Activated CD4-positive, alpha-beta T cell treated with anti-CD3 and anti-CD28 coated beads, Interleukin-10, Interleukin-2, amounts not matched to agents 100 ng/mL and 50 ng/mL, durations not matched to agents 16 hours and 8 hours (primary cell): ENCODE data around the gene TMUB1.

Experiments
- DNase-seq: peaks from one replicate; pipeline ENCODE4 v3.0.0-alpha.2; 2020

TMUB1 gene

DNA sequence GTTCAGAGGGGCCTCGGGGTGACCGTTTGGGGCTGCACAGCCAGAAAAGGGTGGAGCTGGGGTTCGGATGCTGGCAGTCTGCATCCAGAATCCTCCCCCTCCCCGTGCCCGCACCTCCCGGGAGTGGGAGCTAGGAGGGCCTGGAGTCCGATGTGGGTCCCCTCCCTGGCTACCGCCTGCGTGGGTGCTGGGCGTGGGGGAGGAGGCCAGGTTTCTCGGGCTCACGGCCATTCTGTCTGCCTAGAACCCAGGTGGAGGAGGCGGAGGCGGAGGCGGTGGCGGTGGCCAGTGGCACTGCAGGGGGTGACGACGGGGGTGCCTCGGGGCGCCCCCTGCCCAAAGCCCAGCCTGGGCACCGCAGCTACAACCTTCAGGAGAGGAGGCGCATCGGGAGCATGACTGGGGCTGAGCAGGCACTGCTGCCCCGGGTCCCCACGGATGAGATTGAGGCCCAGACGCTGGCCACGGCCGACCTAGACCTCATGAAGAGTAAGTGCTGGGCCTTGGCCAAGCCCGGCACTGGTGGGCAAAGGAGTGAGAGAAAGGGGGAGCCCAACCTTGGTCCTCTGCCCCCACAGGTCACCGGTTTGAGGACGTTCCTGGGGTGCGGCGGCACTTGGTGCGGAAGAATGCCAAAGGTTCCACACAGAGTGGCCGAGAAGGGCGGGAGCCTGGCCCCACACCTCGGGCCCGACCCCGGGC is 16.9 kb downstream of the TMUB1 start:
- DNase-seq = no peak

- DNase-seq = no peak
Observed at GRCh38 chr7:151065516-151065915, 17.8 kb downstream of the TMUB1 start.

DNA sequence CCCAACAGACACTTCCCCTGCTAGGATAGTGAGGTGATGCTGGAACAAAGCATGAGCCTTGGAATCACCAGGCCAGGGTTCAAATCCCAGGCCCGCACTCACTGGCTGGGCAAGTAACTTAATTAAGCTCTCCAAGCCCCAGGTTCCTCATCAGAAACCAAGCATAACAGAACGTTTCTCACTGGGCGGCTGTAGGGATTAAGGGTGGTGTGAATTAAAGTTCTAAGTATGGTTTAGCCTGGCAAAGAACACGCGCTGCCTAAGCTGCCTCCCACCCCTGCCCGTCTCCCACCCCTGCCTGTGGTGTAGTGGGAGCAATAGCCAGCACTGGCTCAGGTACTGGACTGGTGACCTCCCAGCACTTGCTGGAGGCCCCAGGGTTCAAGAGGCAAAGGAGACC is 18.3 kb downstream of the TMUB1 start:
- no peak for DNase-seq

DNA sequence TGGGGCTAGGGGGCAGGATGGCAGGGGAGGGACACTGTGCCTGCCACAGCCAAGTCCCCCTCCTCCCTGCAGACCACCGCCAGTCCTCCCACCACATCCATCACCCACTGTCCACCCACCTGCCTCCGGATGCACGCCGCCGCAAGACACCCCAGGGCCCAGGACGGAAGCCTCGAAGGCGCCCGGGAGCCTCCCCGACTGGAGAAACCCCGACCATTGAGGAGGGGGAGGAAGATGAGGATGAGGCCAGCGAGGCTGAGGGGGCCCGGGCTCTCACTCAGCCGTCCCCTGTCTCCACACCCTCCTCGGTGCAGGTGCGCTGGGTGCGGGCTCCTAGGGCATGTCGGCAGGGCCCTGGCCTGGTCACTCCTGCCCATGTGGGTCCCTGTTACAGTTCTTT is 18.8 kb downstream of the TMUB1 start:
- DNase-seq = no peak

DNA sequence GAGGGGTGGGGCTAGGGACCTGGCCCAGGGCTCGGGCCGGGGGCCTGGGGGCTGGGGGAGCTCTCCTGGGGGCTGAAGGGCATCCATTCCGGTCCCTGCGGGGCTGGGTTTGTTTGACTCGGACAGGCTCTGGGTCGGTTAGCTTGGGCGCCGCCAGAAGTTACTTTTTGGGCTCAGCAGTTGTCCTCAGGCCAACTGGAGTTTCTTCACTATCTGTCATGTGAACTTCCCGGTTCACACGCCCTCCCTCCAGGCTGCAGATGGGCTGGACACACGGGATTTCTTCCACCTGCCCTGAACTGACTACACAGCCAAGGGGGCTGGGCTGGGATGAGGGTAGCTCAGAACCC is 20.1 kb downstream of the TMUB1 start:
- DNase-seq = no peak

DNA sequence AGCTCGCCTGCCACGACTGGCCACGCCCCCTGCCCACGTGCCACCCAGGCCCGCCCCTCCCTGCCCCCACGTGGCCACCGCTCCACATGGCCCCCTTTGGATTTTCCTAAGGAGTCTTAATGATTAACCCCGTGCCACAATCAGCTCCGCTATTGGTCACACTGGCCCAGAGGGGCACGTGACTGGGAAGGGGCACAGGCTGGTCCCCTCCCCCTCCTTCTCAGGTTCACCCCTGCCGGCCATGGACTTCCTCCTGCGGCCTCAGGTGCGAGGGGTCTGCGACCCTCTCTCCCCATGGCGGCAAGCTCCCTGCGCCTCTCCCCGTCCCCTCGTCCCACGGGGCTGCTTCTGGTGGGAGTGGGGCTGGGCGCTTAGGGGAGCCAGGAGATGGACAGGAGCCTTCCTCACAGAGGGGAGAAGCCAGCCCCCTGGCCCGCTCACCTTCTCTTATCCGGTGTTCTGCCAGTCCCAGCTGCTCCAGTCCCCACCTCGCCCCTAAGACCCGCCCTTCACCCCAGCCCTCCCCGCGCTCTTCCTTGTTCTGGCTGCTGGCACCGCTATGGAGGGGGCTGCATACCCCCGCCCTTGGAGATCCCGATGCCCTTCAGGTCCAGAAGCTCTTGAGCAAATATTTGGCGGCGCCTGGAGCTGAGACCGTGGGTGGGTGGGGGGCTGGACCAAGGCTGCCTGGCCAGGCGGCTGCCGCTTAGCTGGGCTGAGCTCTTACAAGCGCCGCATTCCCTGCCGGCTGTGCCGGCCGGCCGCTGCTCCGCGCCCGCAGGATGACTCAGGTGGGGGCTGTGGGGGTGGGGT is 20.7 kb downstream of the TMUB1 start:
- DNase-seq = no peak

- no peak for DNase-seq
Observed at GRCh38 chr7:151062111-151062398, 21.2 kb downstream of the TMUB1 start.

DNA sequence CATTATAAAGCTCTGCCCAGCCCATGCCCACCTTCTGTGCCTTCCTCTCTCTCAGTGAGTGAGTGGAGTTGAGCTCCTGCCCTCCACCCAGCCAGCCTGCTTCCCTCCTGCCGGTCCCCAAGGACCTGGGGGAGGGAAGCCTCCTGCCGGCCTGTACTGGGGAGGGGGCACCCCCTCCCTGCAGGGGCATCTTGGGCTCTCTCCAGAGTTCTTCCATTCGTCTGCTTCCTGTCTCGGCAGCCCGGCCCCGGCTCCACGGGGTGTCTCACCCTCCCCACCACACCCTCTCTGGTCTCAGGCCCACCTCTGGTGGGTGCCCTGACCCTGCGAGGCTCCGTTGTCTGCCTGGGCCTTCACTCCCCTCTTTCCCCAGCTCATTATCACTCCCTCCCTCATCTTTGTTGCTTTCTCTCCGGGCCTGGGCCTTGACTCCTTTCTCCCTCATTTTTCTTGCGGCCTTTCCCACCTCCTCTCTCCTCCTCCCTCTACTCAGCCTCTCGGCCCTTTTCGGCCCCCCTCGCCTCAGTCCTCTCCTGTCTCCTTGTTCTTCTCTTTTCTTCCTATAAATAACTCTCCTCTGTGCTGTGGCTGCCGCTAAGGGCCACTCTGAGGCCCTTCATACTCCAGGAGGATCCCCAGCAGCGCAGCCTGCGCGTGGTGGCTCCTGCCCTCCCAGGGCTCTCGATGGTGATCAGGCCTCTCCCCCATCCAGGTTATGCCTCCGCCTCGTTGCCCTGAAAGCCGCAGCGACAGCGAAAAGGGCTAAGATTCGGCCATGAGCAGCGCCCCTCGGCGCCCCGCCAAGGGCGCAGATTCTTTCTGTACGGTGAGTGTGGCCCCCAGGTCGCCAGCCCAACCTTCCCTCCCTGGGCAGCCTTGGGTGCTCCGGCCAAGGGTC is 21.8 kb downstream of the TMUB1 start:
- DNase-seq = no peak

DNA sequence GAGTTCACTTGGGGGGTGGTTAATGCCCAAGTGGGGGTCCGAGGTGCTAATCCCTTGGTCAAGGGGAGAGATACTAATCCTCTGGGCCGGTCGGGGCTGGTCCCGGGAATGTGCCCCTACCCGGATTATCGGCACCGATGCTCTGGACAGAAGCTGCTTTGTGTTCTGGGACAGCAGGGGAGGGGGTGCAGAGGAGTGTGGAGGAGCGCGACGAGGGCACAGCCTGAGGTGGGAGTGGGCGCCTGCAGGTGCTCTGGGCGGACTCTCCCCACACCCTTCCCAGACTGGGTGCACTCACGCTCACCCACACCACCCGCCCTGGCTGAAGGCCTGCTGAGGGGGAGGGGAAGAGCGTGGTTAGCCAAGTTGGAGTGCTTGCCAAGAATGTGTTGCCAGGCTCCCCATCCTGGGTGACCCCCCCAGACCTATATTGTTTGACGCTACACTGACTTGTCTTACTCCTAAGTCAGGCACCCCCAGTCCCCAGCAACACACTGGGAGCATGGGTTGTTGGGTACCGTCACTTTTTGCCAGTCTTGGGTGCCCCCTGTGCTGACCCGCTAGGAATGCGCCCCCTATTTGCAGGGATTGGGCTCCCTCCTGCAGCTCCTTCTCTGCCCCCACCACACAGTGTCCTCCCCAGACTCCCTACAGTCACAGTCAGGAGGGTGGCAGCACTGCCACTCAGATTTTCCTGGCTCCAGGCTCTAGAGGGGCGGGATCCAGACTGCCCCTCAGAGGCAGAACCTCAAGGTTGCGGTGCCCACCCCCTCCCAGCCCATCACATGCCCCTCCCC is 22.7 kb downstream of the TMUB1 start:
- DNase-seq = peak; percentile 36

DNA sequence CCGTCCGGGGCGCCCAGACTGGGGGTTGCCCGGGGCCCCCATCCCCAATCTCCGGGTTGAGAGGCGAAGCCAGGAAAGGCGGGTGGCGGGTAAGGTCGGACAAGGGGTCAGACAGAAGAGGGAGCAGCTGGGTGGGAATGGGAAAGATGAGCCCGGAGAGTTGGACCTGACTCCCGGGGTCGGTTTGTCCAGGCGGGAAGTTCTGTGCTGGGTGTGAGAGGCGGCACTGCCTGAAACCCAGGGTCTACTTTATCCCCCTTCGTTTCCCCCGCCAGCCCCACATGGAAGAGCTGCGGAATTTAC is 23.2 kb downstream of the TMUB1 start:
- DNase-seq = no peak

DNA sequence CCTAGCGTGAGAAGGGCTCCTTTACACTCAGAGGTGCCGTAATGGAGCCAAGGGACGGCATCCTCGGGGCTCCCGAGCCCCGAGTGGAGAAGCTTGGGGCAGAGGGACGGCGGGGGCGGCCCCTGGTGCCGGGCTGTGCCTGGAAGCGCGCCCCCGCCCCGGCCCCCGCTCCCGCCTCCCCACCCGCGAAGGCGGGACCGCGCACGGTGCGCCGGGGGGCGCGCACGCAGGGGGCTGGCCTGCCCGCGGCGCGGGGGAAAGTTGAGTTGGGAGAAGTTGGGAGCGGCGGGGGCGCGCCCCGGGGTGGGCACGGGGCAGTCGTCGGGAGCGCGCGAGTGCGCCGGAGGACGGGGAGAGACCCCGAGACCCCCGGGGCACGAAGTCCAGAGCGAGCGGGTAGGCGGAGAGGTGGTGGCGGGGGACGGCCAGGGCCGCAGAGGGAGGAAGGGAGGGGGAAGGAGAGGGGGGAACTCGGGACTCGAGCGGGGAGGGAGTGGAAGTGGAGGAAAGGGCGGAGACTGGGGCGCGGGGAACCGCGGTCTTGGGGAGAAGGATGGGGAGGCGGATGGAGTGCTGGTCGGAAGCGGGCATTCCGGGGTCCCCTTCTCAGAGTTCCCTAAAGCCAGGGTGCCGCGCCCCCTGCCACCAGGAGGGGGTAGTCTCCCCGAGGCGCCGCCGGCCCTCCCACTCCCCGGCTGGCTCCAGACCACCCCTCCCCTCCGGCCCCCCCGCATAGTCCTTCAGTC is 23.8 kb downstream of the TMUB1 start, which contains the start of gene SLC4A2:
Gene SLC4A2, plus strand, starts transcription at position 223 of the 746 bp plus-strand sequence. CDS start 2,399 bp downstream, outside the sequence.
- peak; percentile 84 for DNase-seq

- DNase-seq = no peak
Observed at GRCh38 chr7:151058781-151059366, 24.4 kb downstream of the TMUB1 start.

- DNase-seq = peak; percentile 99
Observed at GRCh38 chr7:151057989-151058780, 25.1 kb downstream of the TMUB1 start.

DNA sequence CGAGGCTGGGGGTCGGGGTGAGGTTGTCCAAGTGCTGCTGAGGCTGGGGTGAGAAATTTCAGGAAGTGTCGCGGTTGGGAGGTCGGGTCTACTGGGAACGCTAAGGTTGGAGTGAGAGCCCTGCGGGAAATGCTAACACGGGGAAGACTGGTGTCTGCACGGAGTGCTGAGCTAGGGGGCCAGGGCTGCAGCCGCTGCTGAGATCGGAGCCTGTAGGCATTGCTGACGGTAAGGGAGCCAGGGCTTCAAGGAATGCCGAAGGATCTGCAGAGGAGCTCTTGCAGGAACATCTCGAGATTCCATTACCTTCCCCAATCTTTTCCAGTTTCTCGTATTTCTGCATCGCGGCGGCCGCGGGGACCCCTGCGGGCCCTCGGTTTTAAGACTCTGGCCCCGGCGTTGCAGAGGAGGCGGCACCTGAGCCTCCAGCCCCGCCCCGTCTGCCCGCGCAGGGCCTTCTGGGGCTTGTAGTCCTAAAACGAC is 25.7 kb downstream of the TMUB1 start, which contains the start of gene CDK5:
Gene CDK5, minus strand, starts transcription at position 392 of the 483 bp plus-strand sequence. Its CDS starts 49 bp downstream, at position 343.
- DNase-seq = no peak

DNA sequence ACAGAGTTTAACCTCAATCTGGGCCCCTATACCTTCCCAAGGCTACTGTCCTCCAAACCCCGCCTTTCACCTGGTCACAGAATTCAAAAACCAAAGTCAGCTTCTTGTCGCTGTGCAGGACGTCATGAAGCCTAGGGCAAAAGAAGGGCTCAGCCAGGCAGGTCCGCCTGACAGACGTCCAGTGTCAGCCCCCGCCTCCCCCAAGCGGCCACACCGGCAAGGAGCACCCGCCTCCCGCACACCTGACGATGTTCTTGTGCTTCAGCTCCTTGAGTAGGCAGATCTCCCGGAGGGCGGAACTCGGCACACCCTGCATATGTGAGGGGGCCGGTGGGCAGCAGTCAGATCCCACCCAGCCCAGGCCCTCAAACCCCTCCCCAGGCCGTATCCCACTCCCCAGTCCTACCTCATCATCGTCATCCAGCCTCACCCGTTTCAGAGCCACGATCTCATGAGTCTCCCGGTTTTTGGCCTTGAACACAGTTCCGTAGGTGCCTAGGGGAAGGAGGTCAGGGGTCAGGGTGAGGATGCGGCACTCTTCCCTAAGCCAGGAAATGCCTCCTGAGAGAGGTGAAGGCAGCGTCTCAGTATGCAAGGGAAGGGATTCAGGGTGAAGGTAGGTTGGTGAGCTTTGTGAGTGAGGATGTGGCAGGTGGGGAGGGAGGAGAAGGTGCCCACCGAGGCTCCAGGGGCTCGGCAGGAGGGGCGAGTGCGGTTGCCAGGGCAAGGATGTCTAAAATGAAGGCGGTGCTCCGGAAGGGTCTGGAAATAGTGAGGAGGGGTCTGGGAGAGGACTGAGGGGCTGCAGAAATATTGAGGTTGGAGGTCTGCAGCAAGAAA is 26.4 kb downstream of the TMUB1 start:
- DNase-seq = no peak

DNA sequence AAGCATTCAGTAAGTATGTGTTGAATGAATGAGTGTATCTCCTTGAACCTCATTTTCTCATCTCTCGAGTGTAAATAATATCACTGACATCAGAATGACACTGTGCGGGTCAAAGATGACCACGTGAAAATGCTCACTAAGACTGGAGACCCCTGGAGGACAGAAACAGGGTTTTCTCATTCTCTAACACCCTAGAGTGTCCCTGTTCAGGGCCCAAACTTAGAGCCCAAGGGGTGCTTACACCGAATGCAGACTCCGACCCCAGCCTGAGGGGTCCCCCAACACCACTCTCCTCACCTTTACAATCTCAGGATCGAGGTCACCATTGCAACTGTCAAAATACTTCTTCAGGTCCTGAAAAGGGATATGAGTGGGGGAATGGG is 27.0 kb downstream of the TMUB1 start:
- DNase-seq = no peak

GRCh38 chr7:151053751-151054150 is 29.5 kb downstream of the TMUB1 start:
- no peak for DNase-seq

DNA sequence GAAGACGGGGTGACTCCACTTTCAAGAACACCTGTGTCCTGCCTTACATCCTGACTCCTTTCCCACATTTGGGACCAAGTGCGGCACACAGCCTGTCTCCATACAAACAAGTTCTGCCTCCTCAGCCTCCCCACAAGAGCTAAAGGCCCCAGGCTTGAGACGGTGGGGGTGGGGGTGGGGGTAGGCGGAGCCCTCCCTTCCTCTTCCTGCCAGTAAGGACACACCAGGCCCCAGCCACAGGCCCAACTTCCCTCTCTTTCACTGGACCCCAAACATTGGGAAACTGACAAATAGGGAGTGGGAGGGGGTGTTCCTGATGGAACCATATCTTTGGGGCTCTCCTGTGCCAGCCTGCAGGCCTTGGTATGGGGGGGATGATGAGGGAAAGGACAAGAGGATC is 30.2 kb downstream of the TMUB1 start:
- no peak for DNase-seq

DNA sequence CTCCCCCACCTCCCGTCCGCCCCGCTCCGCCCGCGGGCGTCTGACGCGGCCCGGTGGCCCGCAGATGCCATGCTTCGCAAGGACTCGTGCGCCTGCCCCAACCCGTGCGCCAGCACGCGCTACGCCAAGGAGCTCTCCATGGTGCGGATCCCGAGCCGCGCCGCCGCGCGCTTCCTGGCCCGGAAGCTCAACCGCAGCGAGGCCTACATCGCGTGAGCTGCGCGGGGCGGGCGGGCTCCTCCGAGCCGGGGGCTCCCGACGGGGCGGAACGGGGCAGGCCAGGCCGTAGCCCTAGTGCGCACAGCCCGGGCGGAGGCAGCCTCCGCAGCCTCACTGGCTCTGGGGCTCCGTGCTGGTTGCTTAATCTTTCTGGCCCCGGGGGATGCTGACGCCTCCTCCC is 32.2 kb downstream of the TMUB1 start:
- DNase-seq = peak; percentile 51
